HG02885 (cell line): ENCODE results near the gene REPS2.

Experiments used
- ATAC-seq: cut with Tn5 transposase; IDR thresholded peaks from one replicate; pipeline ENCODE4 v1.9.1; 2021; ENCODE audit warnings: mild to moderate bottlenecking; ENCODE audit not compliant: unreplicated experiment, poor library complexity

The REPS2 gene

GRCh38 chrX:16946361-16946964, at the start of gene REPS2:
Gene REPS2 (plus strand): TSS chrX:16946658. CDS start chrX:16946862, 204 bp downstream.
- peak; percentile 98 for ATAC-seq

GRCh38 chrX:16897445-16897844, 49.0 kb upstream of the REPS2 start:
- ATAC-seq = no peak

DNA sequence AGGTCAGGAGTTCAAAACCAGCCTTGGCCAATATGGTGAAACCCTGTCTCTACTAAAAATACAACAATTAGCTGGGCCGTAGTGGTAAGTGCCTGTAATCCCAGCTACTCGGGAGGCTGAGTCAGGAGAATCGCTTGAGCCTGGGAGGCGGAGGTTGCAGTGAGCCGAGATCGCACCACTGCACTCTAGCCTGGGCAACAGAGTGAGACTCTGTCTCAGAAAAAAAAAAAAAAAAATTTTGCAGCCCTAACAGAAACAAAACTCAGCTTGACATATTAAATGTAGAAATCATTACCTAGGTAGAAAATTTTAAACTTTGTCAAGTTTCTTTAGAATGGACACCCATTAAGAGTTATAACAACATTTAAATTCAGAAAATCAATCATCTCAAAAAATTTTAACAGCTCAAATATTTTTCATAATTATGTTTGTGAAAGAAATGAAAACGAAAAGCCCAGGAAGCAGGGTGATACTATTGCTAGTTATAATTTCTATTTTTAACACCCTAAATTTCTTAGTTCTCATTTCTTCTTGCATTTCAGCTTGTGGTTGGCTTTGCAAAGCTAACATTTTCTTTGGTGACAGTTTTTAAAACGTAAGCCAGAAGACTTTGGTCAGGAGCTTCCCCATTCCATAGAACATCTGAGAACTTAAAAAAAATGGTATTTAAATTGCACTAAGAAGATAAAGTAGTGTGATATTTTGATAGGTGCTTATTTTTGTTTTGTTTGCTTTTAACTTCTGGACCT, 43.0 kb upstream of the REPS2 start:
- ATAC-seq = peak; percentile 66

DNA sequence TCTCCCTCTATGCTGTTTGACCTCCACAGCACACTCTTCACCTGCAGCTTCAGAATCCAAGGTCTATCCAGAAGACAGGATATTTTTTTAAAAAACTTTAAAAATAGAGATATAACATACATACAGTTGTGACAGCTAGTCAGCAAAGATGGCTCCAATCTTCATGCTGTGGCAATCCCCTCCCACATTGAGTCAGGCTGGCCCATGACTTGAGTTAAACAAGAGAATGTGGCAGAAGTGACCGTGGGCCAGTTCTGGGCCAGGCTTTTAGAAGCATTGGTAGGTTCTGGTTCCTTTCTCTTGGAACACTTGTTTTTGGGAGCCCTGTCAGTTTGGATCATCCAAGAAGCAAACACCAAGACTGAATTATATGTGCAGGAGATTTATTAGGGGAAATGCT, 36.1 kb upstream of the REPS2 start:
- ATAC-seq = no peak

DNA sequence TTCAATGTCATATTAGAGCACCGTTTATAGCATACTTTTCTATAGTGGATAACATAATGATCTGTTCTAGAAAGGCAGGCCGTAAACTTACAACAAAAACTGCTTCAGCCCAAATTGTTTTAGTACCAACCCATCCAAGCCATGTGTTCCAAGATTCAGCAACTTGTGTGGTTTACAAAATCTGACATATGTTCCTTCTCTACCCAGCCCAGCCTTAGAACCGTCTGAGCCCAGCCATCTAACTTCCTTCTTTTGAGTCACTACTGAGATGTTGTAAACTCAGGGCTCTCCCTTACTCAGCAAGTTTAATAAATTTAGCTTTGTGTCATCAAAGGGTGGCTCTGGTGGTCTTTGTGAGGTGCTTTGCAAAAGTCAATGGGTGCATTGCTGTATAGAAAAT, 32.4 kb upstream of the REPS2 start:
- no peak for ATAC-seq

- ATAC-seq = no peak
Measured at GRCh38 chrX:16916561-16916960, 29.9 kb upstream of the REPS2 start.

DNA sequence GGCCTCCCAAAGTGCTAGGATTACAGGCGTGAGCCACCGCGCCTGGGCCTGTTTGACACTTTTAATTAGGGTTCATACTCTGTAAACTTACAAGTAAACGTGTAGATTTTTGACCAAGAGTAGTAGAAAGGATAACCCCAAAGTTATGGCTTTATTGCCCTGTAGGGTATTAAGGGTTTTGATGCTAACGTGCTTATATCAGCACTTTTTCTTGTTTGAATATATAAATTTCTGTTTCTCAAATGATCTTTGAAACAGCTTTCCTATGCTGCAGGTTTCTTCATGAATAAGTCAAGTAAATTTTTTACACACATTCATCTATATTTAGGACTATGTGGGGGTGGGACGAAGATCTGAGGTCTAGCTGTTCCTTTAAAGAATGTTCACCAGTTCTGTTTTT, 29.3 kb upstream of the REPS2 start:
- ATAC-seq = no peak

DNA sequence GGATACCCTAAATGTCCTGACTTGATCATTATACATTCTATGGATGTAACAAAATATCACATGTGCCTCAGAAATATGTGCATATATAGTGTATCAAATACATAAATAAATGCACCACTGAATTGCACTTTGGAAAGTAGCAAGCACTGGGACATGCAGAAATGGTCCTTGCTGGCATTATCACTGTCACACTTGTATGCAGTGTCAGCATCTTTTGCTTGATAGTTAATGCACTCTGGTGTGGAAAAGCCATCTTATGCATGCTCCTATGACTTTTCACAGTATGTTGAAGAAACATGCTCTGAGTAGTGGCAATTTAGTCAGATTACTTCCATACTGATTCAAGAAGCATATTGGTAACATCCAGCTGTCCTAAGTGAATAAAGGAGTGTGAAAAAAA, 27.5 kb upstream of the REPS2 start:
- no peak for ATAC-seq

DNA sequence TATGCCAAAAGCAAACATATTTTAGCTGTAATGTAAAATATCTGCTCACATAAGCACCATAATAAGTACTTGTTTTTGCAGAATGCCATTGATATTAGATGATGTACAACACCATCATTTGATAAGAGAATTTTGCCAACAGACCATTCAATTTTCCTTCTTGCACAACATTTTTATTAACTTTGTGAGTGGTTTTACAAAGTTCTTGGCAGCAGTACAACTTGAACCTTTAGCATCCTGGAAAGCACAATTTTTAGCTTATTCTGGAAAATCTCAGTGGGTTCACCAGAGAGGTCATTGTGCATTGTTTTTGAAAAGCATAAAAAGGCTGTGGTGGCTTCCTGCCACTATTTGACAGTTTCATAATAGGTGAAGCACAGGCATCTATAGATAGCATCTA, 26.4 kb upstream of the REPS2 start:
- ATAC-seq = no peak

- no peak for ATAC-seq
Measured at GRCh38 chrX:16923157-16923556, 23.3 kb upstream of the REPS2 start.

DNA sequence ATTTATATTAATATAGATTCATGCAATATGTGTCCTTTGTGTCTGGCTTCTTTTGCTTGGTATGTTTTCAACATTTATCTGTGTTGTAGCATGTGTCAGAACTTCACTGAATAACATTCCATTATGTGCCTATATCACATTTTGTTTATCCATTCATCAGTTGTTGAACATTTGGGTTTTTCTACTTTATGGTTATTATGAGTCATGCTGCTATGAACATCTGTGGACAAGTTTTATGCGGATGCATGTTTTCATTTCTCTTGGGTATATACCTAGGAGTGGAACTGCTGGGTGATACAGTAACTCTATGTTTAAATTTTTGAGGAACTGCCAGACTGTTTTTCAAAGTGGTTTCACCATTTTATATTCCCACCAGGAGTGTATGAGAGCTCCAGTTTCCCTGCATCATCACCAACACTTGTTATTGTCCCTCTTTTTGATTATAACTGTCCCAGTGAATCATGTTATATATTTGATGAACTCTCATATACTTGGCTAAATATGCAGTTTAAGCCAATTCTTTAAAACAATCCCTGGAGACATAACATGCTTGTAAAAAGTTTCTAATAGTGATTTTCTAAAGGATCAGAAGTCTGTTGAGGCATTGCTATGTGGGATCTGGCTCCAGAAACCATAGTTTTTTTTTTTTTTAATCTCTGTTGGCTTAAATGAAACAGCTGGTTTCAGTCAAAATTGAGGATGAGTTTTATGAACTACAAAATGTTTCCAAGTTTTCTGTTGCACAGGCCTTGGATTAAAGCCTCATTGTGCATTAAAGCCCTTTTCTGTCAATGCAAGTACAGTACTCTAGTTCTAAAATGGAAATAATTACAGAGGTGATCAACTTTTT, 21.6 kb upstream of the REPS2 start:
- ATAC-seq = no peak

DNA sequence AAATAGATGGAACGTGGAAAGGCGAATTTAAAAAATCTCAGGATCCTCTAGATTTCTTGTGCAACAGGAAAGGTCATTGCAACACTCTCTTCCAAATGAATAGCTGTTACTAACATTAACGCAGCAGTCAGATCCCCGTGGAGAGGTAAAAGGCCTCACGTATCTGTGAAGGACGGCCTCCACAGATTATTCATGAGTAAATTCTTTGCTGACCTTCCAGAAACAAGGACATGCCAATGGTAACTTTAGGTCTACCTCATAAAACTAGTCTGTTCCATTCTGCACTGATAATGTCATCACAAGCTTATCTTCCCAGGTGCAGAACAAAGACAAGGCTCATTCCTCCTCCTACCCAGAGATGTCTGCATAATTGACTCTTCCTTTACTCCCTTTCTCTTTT, 16.1 kb upstream of the REPS2 start:
- no peak for ATAC-seq

DNA sequence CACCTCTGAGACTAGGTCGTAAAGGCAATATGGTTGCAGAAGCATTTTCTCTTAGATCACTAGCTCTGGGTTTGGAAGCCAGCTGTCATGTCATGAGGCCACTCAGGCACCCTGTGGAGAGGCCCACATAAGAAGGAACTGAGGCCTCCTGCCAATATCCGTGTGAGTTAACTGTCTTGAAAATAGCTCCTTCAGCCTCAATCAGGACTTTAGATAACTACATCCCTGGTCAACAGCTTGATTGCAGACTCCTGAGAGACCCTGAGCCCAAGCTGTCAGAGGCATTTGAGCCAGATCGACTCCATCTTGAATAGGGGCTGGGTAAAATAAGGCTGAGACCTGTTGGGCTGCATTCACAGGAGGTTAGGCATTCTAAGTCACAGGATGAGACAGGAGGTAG, 15.1 kb upstream of the REPS2 start:
- no peak for ATAC-seq

DNA sequence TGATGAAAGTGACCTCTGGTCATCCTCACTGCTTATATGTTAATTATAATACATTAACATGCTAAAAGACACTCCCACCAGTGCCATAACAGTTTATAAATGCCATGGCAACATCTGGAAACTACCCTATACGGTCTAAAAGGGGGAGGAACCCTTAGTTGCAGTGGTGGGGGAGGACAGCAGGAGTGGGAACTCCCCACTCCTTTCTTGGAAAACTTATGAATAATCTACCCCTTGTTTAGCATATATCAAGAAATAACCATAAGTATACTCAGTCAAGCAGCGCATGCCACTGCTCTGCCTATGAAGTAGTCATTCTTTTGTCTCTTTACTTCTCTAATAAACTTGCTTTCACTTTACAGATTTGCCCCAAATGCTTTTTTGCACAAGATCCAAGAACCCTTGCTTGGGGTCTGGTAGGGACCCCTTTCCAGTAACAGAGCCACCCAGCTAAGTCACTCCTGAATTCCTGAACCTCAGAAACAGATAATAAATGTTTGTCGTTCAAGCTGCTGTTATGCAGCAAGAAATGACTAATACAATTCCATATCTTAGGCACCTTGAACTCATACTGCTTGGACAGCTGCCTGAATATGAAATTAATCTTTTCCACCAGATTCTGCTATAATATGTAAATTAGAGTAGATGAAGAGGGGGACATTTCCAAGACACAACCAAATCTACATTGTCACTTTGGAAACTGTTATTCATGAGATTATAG, 14.4 kb upstream of the REPS2 start:
- ATAC-seq = no peak

DNA sequence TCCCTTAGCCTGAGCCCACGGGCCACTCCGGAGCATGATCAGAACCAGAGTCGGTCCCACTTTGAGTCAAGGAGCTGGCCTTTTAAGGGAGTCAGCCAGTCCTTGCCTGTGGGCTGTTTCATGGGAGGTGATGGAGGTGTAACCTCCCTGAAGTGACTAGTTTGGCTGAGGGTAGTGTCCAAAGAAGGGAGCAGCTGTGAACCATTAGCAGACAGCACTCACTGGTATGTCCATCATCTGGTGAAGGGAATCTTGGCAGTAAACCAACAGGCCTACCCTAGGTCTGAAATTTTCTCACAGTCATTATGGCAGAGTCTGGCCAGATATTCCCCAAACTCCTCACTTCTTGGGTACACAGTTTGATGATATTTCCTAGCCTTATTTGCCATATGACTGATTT, 12.3 kb upstream of the REPS2 start:
- ATAC-seq = no peak

GRCh38 chrX:16946971-16947562, 609 bp downstream of the REPS2 start:
- ATAC-seq = peak; percentile 30

GRCh38 chrX:16950423-16950822, 4.0 kb downstream of the REPS2 start:
- no peak for ATAC-seq

- no peak for ATAC-seq
Measured at GRCh38 chrX:16953606-16954211, 7.3 kb downstream of the REPS2 start.

GRCh38 chrX:16957751-16958150, 11.3 kb downstream of the REPS2 start:
- no peak for ATAC-seq

DNA sequence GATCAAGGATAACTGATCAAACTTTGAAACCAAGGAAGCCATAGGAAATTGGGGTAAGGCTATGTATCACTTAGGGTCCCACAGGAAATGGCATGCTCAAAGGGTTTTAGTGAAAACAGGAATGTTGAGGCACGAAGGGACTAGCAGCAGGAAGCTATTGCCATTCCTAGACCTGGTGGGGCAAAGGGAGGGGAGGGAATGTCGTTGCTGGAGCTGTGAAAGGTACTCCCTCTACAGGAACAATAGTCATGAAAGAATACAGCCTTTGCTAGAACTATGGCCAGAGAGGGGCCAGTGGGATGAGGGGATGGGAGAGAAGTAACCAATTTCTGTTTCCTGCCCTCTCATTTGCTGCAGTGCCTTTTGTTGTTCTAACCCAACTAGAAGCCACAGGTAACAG, 11.9 kb downstream of the REPS2 start:
- ATAC-seq = no peak
